A549 (cell line): ENCODE measurements around the gene KAT8.
"Not testable (repeated sequence)": the region's sequence is repeated elsewhere in the genome, so short reads cannot be mapped to it uniquely, and the experiment has no call there.

Source experiments
- EP300 ChIP-seq, 2 experiments: fragments of >200 bp; sonication (Bioruptor Twin); formaldehyde crosslinking; IDR thresholded peaks; 2 replicates in 1 of 2; 3 replicates in 1 of 2; pipeline ENCODE4 v1.6.1; 2016 to 2017
- MYC ChIP-seq: IDR thresholded peaks from 2 replicates; pipeline ENCODE4 v1.6.1; 2012; ENCODE audit warnings: mild to moderate bottlenecking, inconsistent platforms, low read length, improper control_type of control experiment, borderline replicate concordance
- POLR2A ChIP-seq: IDR thresholded peaks from 2 replicates; pipeline ENCODE4 v1.6.1; 2012; ENCODE audit warnings: mild to moderate bottlenecking, low read length
- POLR2AphosphoS2 ChIP-seq: conservative IDR thresholded peaks from 2 replicates; pipeline ENCODE4 v1.6.1; 2012; ENCODE audit warnings: low read length, improper control_type of control experiment, inconsistent platforms
- SREBF2 ChIP-seq: fragments of 450-650 bp; IDR thresholded peaks from 2 replicates; pipeline ENCODE4 v1.6.1; 2014; ENCODE audit warnings: mild to moderate bottlenecking, moderate library complexity
- ZFP36 ChIP-seq: fragments of 450-650 bp; IDR thresholded peaks from 2 replicates; pipeline ENCODE4 v1.6.1; 2014; ENCODE audit warnings: borderline replicate concordance; ENCODE audit not compliant: partially characterized antibody
- TF ChIP-seq, protein P1 (sequence below): fragments of >200 bp; sonication (Bioruptor Twin); formaldehyde crosslinking; IDR thresholded peaks from 3 replicates; pipeline ENCODE4 v1.5.1; 2016
- TF ChIP-seq, protein P2 (sequence below): fragments of >200 bp; sonication (Bioruptor Twin); formaldehyde crosslinking; IDR thresholded peaks from 3 replicates; pipeline ENCODE4 v1.6.1; 2016

DNA sequence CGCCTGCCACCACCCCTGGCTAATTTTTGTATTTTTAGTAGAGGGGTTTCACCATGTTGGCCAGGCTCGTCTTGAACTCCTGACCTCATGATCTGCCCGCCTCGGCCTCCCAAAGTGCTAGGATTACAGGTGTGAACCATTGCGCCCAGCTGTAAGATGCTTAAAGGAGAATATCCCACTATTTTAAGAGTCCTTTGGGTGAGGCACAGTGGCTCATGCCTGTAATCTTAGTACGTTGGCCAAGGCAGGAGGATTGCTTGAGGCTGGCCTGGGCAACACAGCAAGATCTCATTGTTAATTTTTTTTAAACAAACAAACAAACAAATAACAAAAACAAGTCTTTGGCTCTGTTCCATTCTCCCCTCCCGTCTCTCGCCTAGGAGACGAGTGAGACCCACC is 23.6 kb downstream of the KAT8 start:
- not testable (repeated sequence) for TF ChIP-seq POLR2A; EP300 (IDR thresholded peaks at IDR 0.05); MYC; ZFP36; SREBF2; POLR2AphosphoS2
- TF ChIP-seq, protein P1, sequence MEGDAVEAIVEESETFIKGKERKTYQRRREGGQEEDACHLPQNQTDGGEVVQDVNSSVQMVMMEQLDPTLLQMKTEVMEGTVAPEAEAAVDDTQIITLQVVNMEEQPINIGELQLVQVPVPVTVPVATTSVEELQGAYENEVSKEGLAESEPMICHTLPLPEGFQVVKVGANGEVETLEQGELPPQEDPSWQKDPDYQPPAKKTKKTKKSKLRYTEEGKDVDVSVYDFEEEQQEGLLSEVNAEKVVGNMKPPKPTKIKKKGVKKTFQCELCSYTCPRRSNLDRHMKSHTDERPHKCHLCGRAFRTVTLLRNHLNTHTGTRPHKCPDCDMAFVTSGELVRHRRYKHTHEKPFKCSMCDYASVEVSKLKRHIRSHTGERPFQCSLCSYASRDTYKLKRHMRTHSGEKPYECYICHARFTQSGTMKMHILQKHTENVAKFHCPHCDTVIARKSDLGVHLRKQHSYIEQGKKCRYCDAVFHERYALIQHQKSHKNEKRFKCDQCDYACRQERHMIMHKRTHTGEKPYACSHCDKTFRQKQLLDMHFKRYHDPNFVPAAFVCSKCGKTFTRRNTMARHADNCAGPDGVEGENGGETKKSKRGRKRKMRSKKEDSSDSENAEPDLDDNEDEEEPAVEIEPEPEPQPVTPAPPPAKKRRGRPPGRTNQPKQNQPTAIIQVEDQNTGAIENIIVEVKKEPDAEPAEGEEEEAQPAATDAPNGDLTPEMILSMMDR = not testable (repeated sequence)
- TF ChIP-seq, protein P2, sequence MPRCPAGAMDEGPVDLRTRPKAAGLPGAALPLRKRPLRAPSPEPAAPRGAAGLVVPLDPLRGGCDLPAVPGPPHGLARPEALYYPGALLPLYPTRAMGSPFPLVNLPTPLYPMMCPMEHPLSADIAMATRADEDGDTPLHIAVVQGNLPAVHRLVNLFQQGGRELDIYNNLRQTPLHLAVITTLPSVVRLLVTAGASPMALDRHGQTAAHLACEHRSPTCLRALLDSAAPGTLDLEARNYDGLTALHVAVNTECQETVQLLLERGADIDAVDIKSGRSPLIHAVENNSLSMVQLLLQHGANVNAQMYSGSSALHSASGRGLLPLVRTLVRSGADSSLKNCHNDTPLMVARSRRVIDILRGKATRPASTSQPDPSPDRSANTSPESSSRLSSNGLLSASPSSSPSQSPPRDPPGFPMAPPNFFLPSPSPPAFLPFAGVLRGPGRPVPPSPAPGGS = not testable (repeated sequence)
